ENCODE data around the gene SPRYD3. TPM values are rescaled to one million over a fixed set of nuclear protein-coding genes. Genes with fewer than 3 reads are reported as not detected.
"Not testable (repeated sequence)": the region's sequence is repeated elsewhere in the genome, so short reads cannot be mapped to it uniquely, and the experiment has no call there.

SPRYD3 gene
- polyA plus RNA-seq, 12 donors: 14.7 to 34.8 (median 17.9) TPM; not detected in 1

GRCh38 chr12:53031616-53032015 is 47.6 kb downstream of the SPRYD3 start:
- DNase-seq: no peak

GRCh38 chr12:53027014-53027413 is 52.2 kb downstream of the SPRYD3 start:
- not testable (repeated sequence) for DNase-seq

- DNase-seq: no peak
Measured at GRCh38 chr12:53025250-53025649, 53.9 kb downstream of the SPRYD3 start.

- no peak for DNase-seq
Measured at GRCh38 chr12:53014709-53015108, 64.5 kb downstream of the SPRYD3 start.

Other genes starting within 250 kb of the SPRYD3 start
- under 1 TPM in 1 of 12 donors, not detected in 11; 0.11 TPM for gene KRT79, start 245.1 kb downstream of the SPRYD3 start, polyA plus RNA-seq (ENCODE audit: insufficient read length in 12 of 12)
- gene KRT78, start 230.4 kb downstream of the SPRYD3 start, polyA plus RNA-seq (ENCODE audit: insufficient read length in 12 of 12): 10 to 100 TPM in 1 of 12 donors, 1 to 10 TPM in 2, under 1 TPM in 2, not detected in 7; 0.08 to 12.6 (median 2.4) TPM
- 100 to 1,000 TPM in 1 of 12 donors, 10 to 100 TPM in 3, 1 to 10 TPM in 7, not detected in 1; 2.2 to 208 (median 3.1) TPM for gene KRT8, start 174.3 kb downstream of the SPRYD3 start, polyA plus RNA-seq (ENCODE audit: insufficient read length in 12 of 12)
- 10 to 100 TPM in 3 of 12 donors, 1 to 10 TPM in 8, not detected in 1; 2.5 to 92.0 (median 5.5) TPM for gene KRT18, start 130.3 kb downstream of the SPRYD3 start, polyA plus RNA-seq (ENCODE audit: insufficient read length in 12 of 12)
- 100 to 1,000 TPM; 256 to 501 (median 413) TPM for gene EIF4B, start 72.9 kb downstream of the SPRYD3 start, polyA plus RNA-seq (ENCODE audit: insufficient read length in 12 of 12)
- gene TNS2, start 29.3 kb downstream of the SPRYD3 start, polyA plus RNA-seq (ENCODE audit: insufficient read length in 12 of 12): 100 to 1,000 TPM in 5 of 12 donors, 10 to 100 TPM in 7; 61.4 to 665 (median 96.2) TPM
- 100 to 1,000 TPM in 1 of 12 donors, 10 to 100 TPM in 10, not detected in 1; 47.3 to 106 (median 67.0) TPM for gene IGFBP6, start 18.3 kb upstream of the SPRYD3 start, polyA plus RNA-seq (ENCODE audit: insufficient read length in 12 of 12)
- 1 to 10 TPM in 1 of 12 donors, under 1 TPM in 10, not detected in 1; 0.13 to 8.0 (median 0.24) TPM for gene SOAT2, start 24.1 kb upstream of the SPRYD3 start, polyA plus RNA-seq (ENCODE audit: insufficient read length in 12 of 12)
- 10 to 100 TPM in 11 of 12 donors, not detected in 1; 16.0 to 37.8 (median 30.9) TPM for gene ZNF740, start 101.3 kb upstream of the SPRYD3 start, polyA plus RNA-seq (ENCODE audit: insufficient read length in 12 of 12)
- gene CSAD, start 101.5 kb upstream of the SPRYD3 start, polyA plus RNA-seq (ENCODE audit: insufficient read length in 12 of 12): 10 to 100 TPM in 11 of 12 donors, not detected in 1; 12.8 to 88.6 (median 39.1) TPM
- gene ITGB7, start 127.9 kb upstream of the SPRYD3 start, polyA plus RNA-seq (ENCODE audit: insufficient read length in 12 of 12): 1 to 10 TPM in 1 of 12 donors, under 1 TPM in 9, not detected in 2; 0.31 to 4.2 (median 0.84) TPM
- gene RARG, start 152.8 kb upstream of the SPRYD3 start, polyA plus RNA-seq (ENCODE audit: insufficient read length in 12 of 12): 10 to 100 TPM in 11 of 12 donors, not detected in 1; 17.8 to 72.7 (median 26.0) TPM
- 10 to 100 TPM in 1 of 12 donors, 1 to 10 TPM in 10, not detected in 1; 3.2 to 13.1 (median 6.0) TPM for gene ESPL1, start 188.9 kb upstream of the SPRYD3 start, polyA plus RNA-seq (ENCODE audit: insufficient read length in 12 of 12)
- gene PFDN5, start 216.2 kb upstream of the SPRYD3 start, polyA plus RNA-seq (ENCODE audit: insufficient read length in 12 of 12): 100 to 1,000 TPM in 11 of 12 donors, not detected in 1; 330 to 592 (median 511) TPM
- gene MYG1, start 220.3 kb upstream of the SPRYD3 start, polyA plus RNA-seq (ENCODE audit: insufficient read length in 12 of 12): 10 to 100 TPM in 11 of 12 donors, not detected in 1; 14.9 to 36.4 (median 32.3) TPM
- 10 to 100 TPM in 11 of 12 donors, not detected in 1; 34.7 to 68.7 (median 52.3) TPM for gene AAAS, start 242.2 kb upstream of the SPRYD3 start, polyA plus RNA-seq (ENCODE audit: insufficient read length in 12 of 12)

All from muscle of arm (tissue), 12 donors.